SU-DHL-6 (cell line): ENCODE data around the gene CCL17.
"Not testable (repeated sequence)": the region's sequence is repeated elsewhere in the genome, so short reads cannot be mapped to it uniquely, and the experiment has no call there.

ENCODE experiments used
- H2AFZ ChIP-seq: fragments of 200-600 bp; sonication (generic); 2 replicates; pipeline ENCODE4 v1.6.1; 2014; ENCODE audit warnings: low read depth, mild to moderate bottlenecking, moderate library complexity, mixed read lengths, antibody characterized with exemption, low read length; ENCODE audit not compliant: severe bottlenecking
- H3F3A ChIP-seq: fragments of 200-600 bp; shearing (Covaris generic); 2 replicates; pipeline ENCODE4 v1.6.0; 2016; ENCODE audit warnings: antibody characterized with exemption, mild to moderate bottlenecking; ENCODE audit not compliant: insufficient read depth
- H3K27ac ChIP-seq: fragments of 200-600 bp; sonication (generic); 2 replicates; pipeline ENCODE4 v1.5.1; 2016; ENCODE audit warnings: low read depth, mild to moderate bottlenecking, low read length, moderate library complexity, mixed read lengths
- H3K27me3 ChIP-seq: fragments of 200-600 bp; sonication (generic), shearing (Covaris generic); 2 replicates; pipeline ENCODE4 v1.6.0; 2014; ENCODE audit warnings: mild to moderate bottlenecking, low read length
- H3K36me3 ChIP-seq: fragments of 200-600 bp; sonication (generic); 2 replicates; pipeline ENCODE4 v1.6.1; 2014; ENCODE audit warnings: mild to moderate bottlenecking, low read length, mixed read lengths
- H3K4me2 ChIP-seq: fragments of 300-600, 200-600 bp; shearing (Covaris generic), sonication (generic); 2 replicates; pipeline ENCODE4 v1.6.0; 2014; ENCODE audit warnings: low read length, low read depth, mild to moderate bottlenecking; ENCODE audit not compliant: poor library complexity, severe bottlenecking
- H3K4me3 ChIP-seq: fragments of 200-600 bp; sonication (generic); 2 replicates; pipeline ENCODE4 v1.5.1; 2014; ENCODE audit warnings: antibody characterized with exemption, low read length, mild to moderate bottlenecking, mixed read lengths; ENCODE audit not compliant: insufficient read depth, poor library complexity, severe bottlenecking
- H3K79me2 ChIP-seq: fragments of 200-600 bp; sonication (generic); 2 replicates; pipeline ENCODE4 v1.6.1; 2014; ENCODE audit warnings: mild to moderate bottlenecking, low read length, moderate library complexity; ENCODE audit not compliant: insufficient read depth
- H3K9ac ChIP-seq: fragments of 200-600 bp; sonication (generic); 2 replicates; pipeline ENCODE4 v1.7.0; 2014; ENCODE audit warnings: mild to moderate bottlenecking, low read length
- H3K9me2 ChIP-seq: fragments of 200-600 bp; sonication (generic); replicated peaks from 2 replicates; pipeline ENCODE4 v1.6.1; 2014; ENCODE audit warnings: low read length; ENCODE audit not compliant: insufficient read depth
- H3K9me3 ChIP-seq: fragments of 200-600 bp; sonication (generic); 2 replicates; pipeline ENCODE4 v1.6.1; 2014; ENCODE audit warnings: low read length, mixed read lengths; ENCODE audit not compliant: insufficient read depth
- H4K20me1 ChIP-seq: fragments of 200-600 bp; sonication (generic); 2 replicates; pipeline ENCODE4 v1.6.1; 2014; ENCODE audit warnings: low read depth, mild to moderate bottlenecking, antibody characterized with exemption, low read length, moderate library complexity, mixed read lengths
- EZH2phosphoT487 ChIP-seq: fragments of 200-600 bp; sonication (generic), shearing (Covaris generic); conservative IDR thresholded peaks from 2 replicates; pipeline ENCODE4 v1.6.1; 2018; ENCODE audit warnings: mild to moderate bottlenecking, antibody characterized with exemption, low read length, moderate library complexity, mixed read lengths
- TF ChIP-seq, protein P1 (sequence below): fragments of 200-600 bp; sonication (generic); IDR thresholded peaks from one replicate; pipeline ENCODE4 v1.5.1; 2017; ENCODE audit warnings: antibody characterized with exemption, mild to moderate bottlenecking, low read length, moderate library complexity; ENCODE audit not compliant: insufficient read depth, poor library complexity, severe bottlenecking

The CCL17 gene

DNA sequence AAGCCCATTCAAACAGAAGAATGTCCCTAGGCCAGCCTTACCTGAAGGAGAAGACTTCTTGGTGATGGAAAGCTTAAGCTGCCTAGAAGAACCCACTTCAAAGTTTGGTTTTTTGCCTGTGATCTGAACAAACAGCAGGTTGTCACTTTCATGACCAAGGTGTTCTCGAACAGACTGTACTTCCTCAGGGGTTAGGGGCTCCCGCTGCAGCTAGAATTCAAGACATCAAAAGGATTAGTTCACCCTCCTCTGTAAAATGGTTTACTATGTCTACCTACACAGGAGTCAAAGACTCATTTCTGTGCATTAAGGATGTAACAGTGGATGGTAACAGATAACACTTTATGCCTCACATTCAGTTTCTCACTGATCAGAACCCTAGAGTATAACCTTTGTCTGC is 29.4 kb downstream of the CCL17 start:
- no peaks in the 10 kb centered on the region for H3K9me2 ChIP-seq

DNA sequence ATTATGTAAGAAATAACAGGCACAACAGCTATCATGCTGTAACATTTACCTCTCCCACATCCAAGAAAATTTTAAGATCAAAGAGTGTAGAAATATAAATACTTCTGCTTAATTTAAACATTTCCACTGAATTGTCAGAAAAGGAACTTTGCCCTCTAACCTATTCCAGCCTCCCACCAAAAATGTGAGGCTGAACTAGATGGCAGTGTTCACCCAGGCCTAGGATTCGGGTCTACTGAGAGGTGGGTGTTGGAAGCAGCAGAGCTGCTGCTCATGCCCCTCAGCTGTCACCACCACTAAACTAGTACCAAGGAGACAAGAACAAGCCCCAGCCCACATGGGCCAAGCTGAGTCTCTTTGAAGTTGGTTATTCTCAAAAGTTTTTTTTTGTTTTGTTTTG is 31.3 kb downstream of the CCL17 start:
- Histone ChIP-seq H2AFZ (no peak overlapping the region), H3K79me2 (peaks cover 2% of the 10 kb centered on the region; the same call in 1 of the 2 replicates), H3K9me2 (no peaks in the 10 kb centered on the region), H4K20me1 (no peaks in the 10 kb centered on the region), H3K27ac (no peak overlapping the region), H3K9ac (no peak overlapping the region), H3K4me2 (no peak overlapping the region), H3K4me3 (no peak overlapping the region), H3K27me3 (no peaks in the 10 kb centered on the region), H3K36me3 (peaks cover 30% of the 10 kb centered on the region), H3F3A (no peaks in the 10 kb centered on the region; the same call in 1 of the 2 replicates), H3K9me3 (peaks cover 4% of the 10 kb centered on the region)
- TF ChIP-seq EZH2phosphoT487: no peak
- TF ChIP-seq, protein P1, sequence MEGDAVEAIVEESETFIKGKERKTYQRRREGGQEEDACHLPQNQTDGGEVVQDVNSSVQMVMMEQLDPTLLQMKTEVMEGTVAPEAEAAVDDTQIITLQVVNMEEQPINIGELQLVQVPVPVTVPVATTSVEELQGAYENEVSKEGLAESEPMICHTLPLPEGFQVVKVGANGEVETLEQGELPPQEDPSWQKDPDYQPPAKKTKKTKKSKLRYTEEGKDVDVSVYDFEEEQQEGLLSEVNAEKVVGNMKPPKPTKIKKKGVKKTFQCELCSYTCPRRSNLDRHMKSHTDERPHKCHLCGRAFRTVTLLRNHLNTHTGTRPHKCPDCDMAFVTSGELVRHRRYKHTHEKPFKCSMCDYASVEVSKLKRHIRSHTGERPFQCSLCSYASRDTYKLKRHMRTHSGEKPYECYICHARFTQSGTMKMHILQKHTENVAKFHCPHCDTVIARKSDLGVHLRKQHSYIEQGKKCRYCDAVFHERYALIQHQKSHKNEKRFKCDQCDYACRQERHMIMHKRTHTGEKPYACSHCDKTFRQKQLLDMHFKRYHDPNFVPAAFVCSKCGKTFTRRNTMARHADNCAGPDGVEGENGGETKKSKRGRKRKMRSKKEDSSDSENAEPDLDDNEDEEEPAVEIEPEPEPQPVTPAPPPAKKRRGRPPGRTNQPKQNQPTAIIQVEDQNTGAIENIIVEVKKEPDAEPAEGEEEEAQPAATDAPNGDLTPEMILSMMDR: no peak

More for the DNA sequence above, 29.4 kb downstream of the CCL17 start:
- H3K4me3 ChIP-seq: no peak overlapping the region
- TF ChIP-seq, protein P1: no peak
- TF ChIP-seq EZH2phosphoT487: no peak
- H3F3A ChIP-seq: no peaks in the 10 kb centered on the region; the same call in 1 of the 2 replicates
- no peaks in the 10 kb centered on the region for H3K79me2 ChIP-seq
- no peaks in the 10 kb centered on the region for H3K27me3 ChIP-seq
- H3K4me2 ChIP-seq: no peak overlapping the region
- H3K9me3 ChIP-seq: no peaks in the 10 kb centered on the region
- peaks cover 28% of the 10 kb centered on the region for H3K36me3 ChIP-seq
- H3K9ac ChIP-seq: no peak overlapping the region
- H3K27ac ChIP-seq: no peak overlapping the region
- no peaks in the 10 kb centered on the region for H4K20me1 ChIP-seq
- H2AFZ ChIP-seq: no peak overlapping the region

DNA sequence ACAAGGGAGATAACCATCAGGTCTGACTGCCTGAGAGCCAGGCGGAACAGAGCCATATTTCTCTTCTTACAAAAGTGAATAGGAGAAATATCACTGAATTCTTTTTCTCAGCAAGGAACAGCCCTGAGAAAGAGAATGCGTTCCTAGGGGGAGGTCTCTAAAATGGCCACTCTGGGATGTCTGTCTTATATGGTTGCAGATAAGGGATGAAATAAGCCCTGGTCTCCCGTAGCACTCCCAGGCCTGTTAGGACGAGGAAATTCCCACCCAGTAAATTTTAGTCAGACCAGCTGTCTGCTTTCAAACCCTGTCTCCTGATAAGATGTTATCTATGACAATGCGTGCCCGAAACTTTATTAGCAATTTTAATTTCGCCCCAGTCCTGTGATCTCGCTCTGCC is 35.4 kb downstream of the CCL17 start:
- H4K20me1 ChIP-seq, H3K9ac ChIP-seq, H3K9me2 ChIP-seq, H3F3A ChIP-seq, H3K4me2 ChIP-seq, H3K4me3 ChIP-seq, H3K27me3 ChIP-seq, H2AFZ ChIP-seq, H3K27ac ChIP-seq, H3K9me3 ChIP-seq: not testable (repeated sequence)
- Histone ChIP-seq H3K36me3 (peaks cover 30% of the 10 kb centered on the region), H3K79me2 (peaks cover 35% of the 10 kb centered on the region)

DNA sequence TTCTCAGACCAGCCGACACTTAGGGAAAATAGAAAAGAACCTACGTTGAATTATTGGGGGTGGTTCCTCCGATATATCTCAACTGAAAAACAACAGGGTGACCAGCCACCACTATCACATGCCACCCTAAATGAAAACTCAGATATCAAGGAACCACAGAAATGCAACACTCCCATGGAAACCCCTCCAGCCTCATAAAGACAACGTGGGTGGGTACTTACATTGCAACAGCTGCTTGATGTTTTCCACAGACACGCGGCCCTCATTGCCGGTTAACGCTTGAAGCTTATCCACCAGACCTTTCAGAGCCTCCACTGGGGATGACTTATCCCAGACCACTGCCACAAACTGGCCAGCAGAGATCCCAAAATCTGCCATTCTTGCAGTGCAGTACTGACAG is 36.0 kb downstream of the CCL17 start:
- H3K27ac ChIP-seq, H3K9ac ChIP-seq, H3F3A ChIP-seq, H4K20me1 ChIP-seq, H3K4me2 ChIP-seq, H2AFZ ChIP-seq, H3K9me2 ChIP-seq, H3K27me3 ChIP-seq, H3K4me3 ChIP-seq, H3K9me3 ChIP-seq: not testable (repeated sequence)
- H3K36me3 ChIP-seq: peaks cover 30% of the 10 kb centered on the region
- peaks cover 40% of the 10 kb centered on the region for H3K79me2 ChIP-seq
